ENCODE results near the gene BARX2. TPM values are rescaled to one million over a fixed set of nuclear protein-coding genes. Genes with fewer than 3 reads are reported as not detected.

BARX2 gene
- total and polyA plus RNA-seq, 2 of the 4 experiments (the other 2 are of a cell fraction): not detected

DNA sequence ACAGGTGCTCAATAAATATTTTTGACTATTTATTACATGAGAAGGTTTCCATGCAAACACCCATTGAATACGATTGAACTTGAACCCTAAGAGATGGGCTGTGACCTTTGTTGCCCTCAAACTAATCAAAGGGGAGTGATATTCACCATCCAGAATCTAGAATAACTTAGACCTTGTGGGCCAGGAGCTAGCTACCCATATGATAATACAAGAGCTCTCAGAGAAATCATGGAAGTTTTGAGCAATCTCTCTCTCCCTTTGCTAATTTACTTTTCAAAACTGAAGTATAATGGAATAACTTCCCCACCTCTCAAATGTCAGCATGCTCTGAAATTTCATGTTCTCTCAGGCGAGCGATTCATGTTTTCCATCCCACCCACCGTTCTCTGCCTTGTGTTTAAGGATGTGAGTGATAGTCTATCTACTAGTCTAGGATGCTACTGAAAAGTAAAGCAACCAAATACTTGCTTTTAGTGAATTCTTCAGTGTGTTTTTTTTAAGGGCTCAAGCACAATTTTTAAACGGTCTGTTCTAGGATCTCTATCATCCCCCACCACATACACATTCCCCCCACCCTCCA lies 33.3 kb downstream of the BARX2 start:
- Histone ChIP-seq H3K14ac (replicated peaks; ENCODE audit: low read depth, low read length) (no peak overlapping the region), H2BK15ac (ENCODE audit: low read depth, low read length) (no peak overlapping the region), H3K27me3 (ENCODE audit: control insufficient read depth, insufficient read depth, low read length) (no peaks in the 10 kb centered on the region), H4K20me1 (ENCODE audit: insufficient read depth, low read length) (no peaks in the 10 kb centered on the region), H2AK5ac (ENCODE audit: low read depth, low read length) (no peak overlapping the region), H3K4ac (ENCODE audit: low read depth, low read length) (no peak overlapping the region), H3K56ac (ENCODE audit: extremely low read depth, insufficient read depth, low read length) (no peak overlapping the region), H3K4me3 (ENCODE audit: insufficient read depth, low read depth, low read length) (no peak overlapping the region), H4K91ac (ENCODE audit: insufficient read depth, low read depth, low read length) (no peak overlapping the region), H3K23ac (ENCODE audit: low read depth, low read length) (no peak overlapping the region), H3K9me1 (ENCODE audit: insufficient read depth, low read length) (no peaks in the 10 kb centered on the region), H2AFZ (replicated peaks; ENCODE audit: low read length, poor library complexity) (no peak overlapping the region), H3K9me3 (ENCODE audit: control insufficient read depth, insufficient read depth, low read length) (no peaks in the 10 kb centered on the region), H3K4me1 (ENCODE audit: control insufficient read depth, insufficient read depth, low read length) (no peaks in the 10 kb centered on the region), H2BK120ac (ENCODE audit: low read depth, low read length) (no peak overlapping the region), H3K79me1 (ENCODE audit: low read depth in 1 of 2, low read length in 2 of 2) (no peaks in the 10 kb centered on the region), H4K8ac (ENCODE audit: low read depth in 2 of 2, low read length in 2 of 2) (no peak overlapping the region), H4K5ac (ENCODE audit: low read depth, low read length) (no peak overlapping the region), H2BK20ac (ENCODE audit: low read depth, low read length) (no peak overlapping the region), H3K4me2 (ENCODE audit: low read depth, low read length) (no peak overlapping the region), H3K18ac (ENCODE audit: low read depth, low read length) (no peak overlapping the region), H3K9ac (ENCODE audit: low read depth, low read length) (no peak overlapping the region), H3K27ac (ENCODE audit: insufficient read depth, low read length) (no peak overlapping the region), H3K36me3 (ENCODE audit: control insufficient read depth, insufficient read depth, low read length) (no peaks in the 10 kb centered on the region), H2BK5ac (ENCODE audit: low read depth, low read length, poor library complexity, severe bottlenecking) (no peak overlapping the region), H2AK9ac (replicated peaks; ENCODE audit: low read depth, low read length, poor library complexity) (no peak overlapping the region)
- TF ChIP-seq, protein P1, sequence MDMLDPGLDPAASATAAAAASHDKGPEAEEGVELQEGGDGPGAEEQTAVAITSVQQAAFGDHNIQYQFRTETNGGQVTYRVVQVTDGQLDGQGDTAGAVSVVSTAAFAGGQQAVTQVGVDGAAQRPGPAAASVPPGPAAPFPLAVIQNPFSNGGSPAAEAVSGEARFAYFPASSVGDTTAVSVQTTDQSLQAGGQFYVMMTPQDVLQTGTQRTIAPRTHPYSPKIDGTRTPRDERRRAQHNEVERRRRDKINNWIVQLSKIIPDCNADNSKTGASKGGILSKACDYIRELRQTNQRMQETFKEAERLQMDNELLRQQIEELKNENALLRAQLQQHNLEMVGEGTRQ (IDR thresholded peaks at IDR 0.05; ENCODE audit: low read depth, low read length): no peak
- TF ChIP-seq CHD1 (IDR thresholded peaks at IDR 0.05; ENCODE audit: low read depth, low read length): no peak
- no peak for TF ChIP-seq RCOR1 (IDR thresholded peaks at IDR 0.05; ENCODE audit: insufficient replicate concordance, low read length)
- TF ChIP-seq, protein P2, sequence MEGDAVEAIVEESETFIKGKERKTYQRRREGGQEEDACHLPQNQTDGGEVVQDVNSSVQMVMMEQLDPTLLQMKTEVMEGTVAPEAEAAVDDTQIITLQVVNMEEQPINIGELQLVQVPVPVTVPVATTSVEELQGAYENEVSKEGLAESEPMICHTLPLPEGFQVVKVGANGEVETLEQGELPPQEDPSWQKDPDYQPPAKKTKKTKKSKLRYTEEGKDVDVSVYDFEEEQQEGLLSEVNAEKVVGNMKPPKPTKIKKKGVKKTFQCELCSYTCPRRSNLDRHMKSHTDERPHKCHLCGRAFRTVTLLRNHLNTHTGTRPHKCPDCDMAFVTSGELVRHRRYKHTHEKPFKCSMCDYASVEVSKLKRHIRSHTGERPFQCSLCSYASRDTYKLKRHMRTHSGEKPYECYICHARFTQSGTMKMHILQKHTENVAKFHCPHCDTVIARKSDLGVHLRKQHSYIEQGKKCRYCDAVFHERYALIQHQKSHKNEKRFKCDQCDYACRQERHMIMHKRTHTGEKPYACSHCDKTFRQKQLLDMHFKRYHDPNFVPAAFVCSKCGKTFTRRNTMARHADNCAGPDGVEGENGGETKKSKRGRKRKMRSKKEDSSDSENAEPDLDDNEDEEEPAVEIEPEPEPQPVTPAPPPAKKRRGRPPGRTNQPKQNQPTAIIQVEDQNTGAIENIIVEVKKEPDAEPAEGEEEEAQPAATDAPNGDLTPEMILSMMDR (conservative IDR thresholded peaks at IDR 0.05; ENCODE audit: low read depth, low read length): no peak
- TF ChIP-seq NFE2L2 (IDR thresholded peaks at IDR 0.05; ENCODE audit: low read depth, low read length): no peak
- no peak for TF ChIP-seq MAFK (IDR thresholded peaks at IDR 0.05; ENCODE audit: low read depth, low read length)
- TF ChIP-seq BHLHE40 (IDR thresholded peaks at IDR 0.05; ENCODE audit: low read depth, low read length): no peak
- TF ChIP-seq CEBPB (IDR thresholded peaks at IDR 0.05; ENCODE audit: low read depth, low read length): no peak
- TF ChIP-seq RAD21 (IDR thresholded peaks at IDR 0.05; ENCODE audit: low read length): no peak
- no peak for TF ChIP-seq MAZ (IDR thresholded peaks at IDR 0.05; ENCODE audit: borderline replicate concordance, low read depth, low read length)
- no peak for TF ChIP-seq SMC3 (IDR thresholded peaks at IDR 0.05; ENCODE audit: low read depth, low read length)
- TF ChIP-seq POLR2A (IDR thresholded peaks at IDR 0.05; ENCODE audit: low read depth, low read length): no peak
- TF ChIP-seq MXI1 (IDR thresholded peaks at IDR 0.05; ENCODE audit: borderline replicate concordance, low read depth, low read length): no peak
- TF ChIP-seq RFX5 (IDR thresholded peaks at IDR 0.05; ENCODE audit: low read depth, low read length): no peak
- no peak for TF ChIP-seq FOS (IDR thresholded peaks at IDR 0.05; ENCODE audit: low read depth, low read length)
- TF ChIP-seq, protein P3, sequence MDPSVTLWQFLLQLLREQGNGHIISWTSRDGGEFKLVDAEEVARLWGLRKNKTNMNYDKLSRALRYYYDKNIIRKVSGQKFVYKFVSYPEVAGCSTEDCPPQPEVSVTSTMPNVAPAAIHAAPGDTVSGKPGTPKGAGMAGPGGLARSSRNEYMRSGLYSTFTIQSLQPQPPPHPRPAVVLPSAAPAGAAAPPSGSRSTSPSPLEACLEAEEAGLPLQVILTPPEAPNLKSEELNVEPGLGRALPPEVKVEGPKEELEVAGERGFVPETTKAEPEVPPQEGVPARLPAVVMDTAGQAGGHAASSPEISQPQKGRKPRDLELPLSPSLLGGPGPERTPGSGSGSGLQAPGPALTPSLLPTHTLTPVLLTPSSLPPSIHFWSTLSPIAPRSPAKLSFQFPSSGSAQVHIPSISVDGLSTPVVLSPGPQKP (IDR thresholded peaks at IDR 0.05; ENCODE audit: borderline replicate concordance, low read depth, low read length): no peak
- CTCF ChIA-PET: interaction anchor here (1.0 kb wide), 1 partner anchor 32 kb away, joined by 3 read pairs; no protein-coding TSS in a partner anchor
- DNase-seq (no peak), ATAC-seq (ENCODE audit: low read depth) (no peak)
- no CpG with 5 or more reads among the region's 5 CpGs for WGBS, 2 experiments (ENCODE audit: extremely low coverage in 2 of 2, insufficient read length in 1 of 2)
- intact Hi-C loops (cut with micrococcal nuclease): no loop called here
- POLR2A ChIA-PET (ENCODE audit: unreplicated experiment): no interaction called here
- in situ Hi-C loops (cut with MboI; ENCODE audit: low sequenced_read_pairs): no loop called here
- BruUV-seq (replicated peaks): no TSS peak
- dilution Hi-C loops (cut with HindIII; ENCODE audit: low sequenced_read_pairs, unreplicated experiment): no loop called here

All from IMR-90 (cell line).